Ovary (tissue), 9 donors: Measurements from ENCODE around the gene BTBD9. TPM values are rescaled to one million over a fixed set of nuclear protein-coding genes. Genes with fewer than 3 reads are reported as not detected.

Source experiments
- DNase-seq, 5 donors: peaks; one replicate each; pipeline ENCODE4 v3.0.0-alpha.2; 2019 to 2020
- H3K27ac ChIP-seq, 2 donors: fragments of 200-600 bp; one replicate each; pipeline versions ENCODE4 v1.5.1 to v1.8.0; 2019 to 2022
- H3K27me3 ChIP-seq: fragments of 200-600 bp; one replicate; pipeline ENCODE4 v1.8.0; 2022
- H3K36me3 ChIP-seq: fragments of 200-600 bp; sonication (generic); one replicate; pipeline ENCODE4 v1.5.1; 2019
- H3K4me1 ChIP-seq: one replicate; pipeline ENCODE4 v1.8.1; 2013; ENCODE audit warnings: mild to moderate bottlenecking, moderate library complexity; ENCODE audit not compliant: insufficient read depth
- H3K4me3 ChIP-seq: fragments of 200-600 bp; sonication (generic); one replicate; pipeline ENCODE4 v1.5.1; 2017
- H3K9me3 ChIP-seq, 2 donors: fragments of 200-600 bp in 1 of 2; sonication (generic) in 1 of 2; one replicate each; pipeline versions ENCODE4 v1.5.1 to v1.8.1; 2013 to 2019; ENCODE audit warnings: mild to moderate bottlenecking in 1 of 2, moderate library complexity in 1 of 2
- CTCF ChIP-seq, 3 donors: fragments of 450-650 bp in 2 of 3; fragments of 200-600 bp in 1 of 3; IDR thresholded peaks; one replicate each; pipeline versions ENCODE4 v1.5.1 to v1.8.0; 2016 to 2022; ENCODE audit warnings: antibody characterized with exemption in 3 of 3, mild to moderate bottlenecking in 1 of 3
- EP300 ChIP-seq: sonication (generic); formaldehyde crosslinking; IDR thresholded peaks from one replicate; pipeline ENCODE4 v1.6.1; 2017; ENCODE audit warnings: antibody characterized with exemption
- POLR2A ChIP-seq: fragments of 450-650 bp; IDR thresholded peaks from one replicate; pipeline ENCODE4 v1.6.1; 2017; ENCODE audit warnings: antibody characterized with exemption, mild to moderate bottlenecking, moderate library complexity
- WGBS, 3 donors: extraction: QIAGEN DNeasy Blood & Tissue Kit in 1 of 3; methylation state at CpG; one replicate each; pipeline versions ENCODE4 v1.1.5 to v1.1.7; 2013 to 2017; 5-methylcytosine and 5-hydroxymethylcytosine counted together
- intact Hi-C, 4 donors: fragments of 100-400 bp; cut with DNase I; formaldehyde crosslinking; loops; one replicate each; pipeline versions ENCODE4 v1.11.0 to v1.15.1; 2022 to 2023
- polyA plus RNA-seq, 2 donors: library from polyadenylated mRNA; stranded (reverse); fragments of 200-250 nt in 1 of 2; fragments of 350-450 nt in 1 of 2; fragmentation: Illumina TruSeq in 1 of 2; extraction: RNeasy Lipid Tissue Mini Kit (QIAGEN cat#74804) in 1 of 2; gene quantifications; one replicate each; pipeline ENCODE4 v1.2.3, GENCODE V29; 2013 to 2014
- total RNA-seq, 7 donors: library from RNA; depleted of rRNA in 2 of 7; stranded (reverse); fragments of >200 nt in 2 of 7; fragmentation: NEBNext Ultra II Directional in 3 of 7; extraction: Animal tissue kit (Norgen Biotek cat#: 25700) in 3 of 7; gene quantifications; one replicate each; pipeline versions ENCODE4 v1.1.0 to v1.2.4, GENCODE V29; 2016 to 2023
- donor health status: DM: no; HTN: no; CAD: no; lungs with moderate emphysema.
- donor health status: DM: no; HTN: no; CAD: no.
- donor health status: Bipolar disorder and iron deficiency.
- donor health status: DM: yes; HTN: yes; CAD: no.
- donor health status: DM: no; HTN: no; CAD: no.
- donor health status: DM: yes; HTN: yes; CAD: no.

BTBD9 gene
- total and polyA plus RNA-seq, 9 donors = 7.2 to 28.8 (median 21.0) TPM

DNA sequence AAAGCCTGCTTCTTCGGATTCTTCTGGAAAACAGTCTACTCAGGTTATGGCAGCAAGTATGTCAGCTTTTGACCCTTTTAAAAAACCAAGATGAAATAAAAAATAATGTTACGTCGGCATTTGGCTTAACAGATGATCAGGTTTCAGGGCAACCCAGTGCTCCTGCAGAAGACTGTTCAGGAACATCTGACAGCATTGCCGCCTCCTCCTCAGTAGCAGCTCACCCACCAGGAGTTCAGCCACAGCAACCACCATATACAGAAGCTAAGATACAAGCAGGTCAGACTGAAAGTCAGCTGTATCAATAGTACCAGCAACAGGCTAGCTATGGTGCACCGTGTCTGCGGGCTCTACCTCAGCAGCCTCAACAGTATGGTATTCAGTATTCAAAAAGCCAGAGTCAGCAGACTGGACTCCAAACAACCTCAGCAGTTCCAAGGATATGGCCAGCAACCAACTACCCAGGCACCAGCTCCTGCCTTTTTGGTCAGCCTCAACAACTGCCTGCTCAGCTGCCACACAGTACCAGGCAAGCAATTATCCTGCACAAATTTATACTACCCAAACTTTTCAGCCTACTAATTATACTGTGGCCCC lies 51.9 kb downstream of the BTBD9 start:
- intact Hi-C loops = no loop called here
- WGBS, 3 donors = 91 to 95% (median 92%) methylated on average over 6 of the region's 6 CpGs

GRCh38 chr6:38586992-38587391 lies 52.7 kb downstream of the BTBD9 start:
- intact Hi-C loops = no loop called here
- no peak for DNase-seq
- Histone ChIP-seq H3K9me3 (no peaks in the 10 kb centered on the region), H3K4me1 (no peaks in the 10 kb centered on the region), H3K4me3 (no peak overlapping the region), H3K27me3 (no peaks in the 10 kb centered on the region), H3K27ac (no peak overlapping the region), H3K36me3 (no peaks in the 10 kb centered on the region)
- TF ChIP-seq CTCF (IDR thresholded peaks at IDR 0.05) = no peak
- TF ChIP-seq EP300 = no peak
- TF ChIP-seq POLR2A = no peak
- WGBS, 3 donors = 96 to 100% (median 98%) methylated on average over 6 of the region's 6 CpGs

More for the DNA sequence above, 51.9 kb downstream of the BTBD9 start:
- no peak for DNase-seq
- Histone ChIP-seq H3K4me1 (no peaks in the 10 kb centered on the region), H3K9me3 (no peaks in the 10 kb centered on the region), H3K4me3 (no peak overlapping the region), H3K36me3 (no peaks in the 10 kb centered on the region), H3K27me3 (no peaks in the 10 kb centered on the region), H3K27ac (no peak overlapping the region)
- TF ChIP-seq POLR2A (no peak), EP300 (no peak), CTCF (IDR thresholded peaks at IDR 0.05) (no peak)

DNA sequence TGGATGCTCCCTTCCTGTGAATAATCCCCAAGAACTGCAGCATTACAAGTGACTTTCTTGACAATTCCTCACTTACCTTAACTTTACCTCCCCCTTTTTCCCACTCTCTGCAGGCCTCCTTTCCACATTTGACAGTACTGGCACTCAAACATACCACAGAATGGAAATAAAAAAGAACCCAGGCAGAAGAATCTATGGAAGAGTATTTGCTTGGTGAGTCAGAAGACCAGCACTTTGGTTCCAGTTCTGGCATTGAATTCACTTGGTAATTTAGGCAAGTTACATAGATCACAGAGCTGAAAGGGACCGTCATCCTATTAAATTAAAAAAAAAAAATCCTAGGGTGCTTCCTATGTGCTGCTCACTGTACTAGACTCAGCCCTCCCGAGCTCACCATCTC lies 55.0 kb downstream of the BTBD9 start:
- intact Hi-C loops = no loop called here
- no peaks in the 10 kb centered on the region for H3K36me3 ChIP-seq
- no peaks in the 10 kb centered on the region for H3K9me3 ChIP-seq
- 87 to 93% (median 90%) methylated on average over 2 of the region's 2 CpGs for WGBS, 3 donors
- DNase-seq = no peak
- H3K27me3 ChIP-seq = no peaks in the 10 kb centered on the region
- no peaks in the 10 kb centered on the region for H3K4me1 ChIP-seq
- TF ChIP-seq POLR2A (no peak), CTCF (IDR thresholded peaks at IDR 0.05) (no peak), EP300 (no peak)
- no peak overlapping the region for H3K4me3 ChIP-seq
- no peak overlapping the region for H3K27ac ChIP-seq

DNA sequence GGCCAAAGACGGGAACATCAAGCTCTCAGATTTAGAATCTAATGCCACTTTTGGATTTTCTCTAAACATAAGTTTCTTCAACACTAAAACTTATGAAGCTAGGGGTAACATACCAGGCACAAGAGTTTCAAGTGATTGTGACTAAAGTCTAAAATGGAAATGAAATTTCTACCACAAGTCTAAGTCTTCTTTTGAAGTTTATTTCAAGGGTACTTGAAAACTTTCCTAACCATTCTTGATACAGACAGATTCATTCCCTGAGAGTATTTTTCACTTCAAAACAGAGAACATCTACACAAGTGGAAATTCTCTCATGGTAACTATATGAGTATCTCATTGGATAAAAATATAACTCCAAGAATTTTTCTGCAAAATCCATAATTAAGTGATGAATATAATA lies 56.2 kb downstream of the BTBD9 start:
- no peak overlapping the region for H3K4me3 ChIP-seq
- no peak for TF ChIP-seq EP300
- 82 to 85% (median 84%) methylated on average over 1 of the region's 1 CpG for WGBS, 3 donors
- intact Hi-C loops = no loop called here
- H3K27me3 ChIP-seq = no peaks in the 10 kb centered on the region
- H3K4me1 ChIP-seq = no peaks in the 10 kb centered on the region
- H3K36me3 ChIP-seq = no peaks in the 10 kb centered on the region
- no peak for DNase-seq
- H3K9me3 ChIP-seq = no peaks in the 10 kb centered on the region
- no peak overlapping the region for H3K27ac ChIP-seq

- Histone ChIP-seq H3K27me3 (no peaks in the 10 kb centered on the region), H3K27ac (no peak overlapping the region), H3K4me3 (no peak overlapping the region), H3K9me3 (no peaks in the 10 kb centered on the region), H3K36me3 (no peaks in the 10 kb centered on the region), H3K4me1 (no peaks in the 10 kb centered on the region)
- TF ChIP-seq CTCF (IDR thresholded peaks at IDR 0.05) (no peak), POLR2A (no peak), EP300 (no peak)
- no peak for DNase-seq
- intact Hi-C loops = no loop called here
- WGBS, 3 donors = 97 to 98% (median 97%) methylated on average over 6 of the region's 6 CpGs
Measured at GRCh38 chr6:38580030-38580429, 59.7 kb downstream of the BTBD9 start.
